Fibroblast of lung (primary cell): ENCODE results near the gene AKT2.

Source experiments
- CTCF ChIP-seq, 2 donors: IDR thresholded peaks in 1 of 2; conservative IDR thresholded peaks in 1 of 2; 1 replicate in 1 of 2; 2 replicates in 1 of 2; pipeline ENCODE4 v1.5.1; 2011 to 2012; ENCODE audit warnings: low read length in 2 of 2, control low read depth in 1 of 2, inconsistent platforms in 1 of 2, low read depth in 1 of 2, mild to moderate bottlenecking in 1 of 2
- EZH2 ChIP-seq: IDR thresholded peaks from 2 replicates; pipeline ENCODE4 v1.5.1; 2012; ENCODE audit warnings: low read length, control low read depth, mild to moderate bottlenecking; ENCODE audit errors: missing control alignments

GRCh38 chr19:40193587-40193849, 91.6 kb downstream of the AKT2 start:
- TF ChIP-seq CTCF (conservative IDR thresholded peaks at IDR 0.05 in 1 of 2, IDR thresholded peaks at IDR 0.05 in 1 of 2; ENCODE audit: low read depth in 1 of 2, low read length in 2 of 2) (no peak), EZH2 (no peak)
